Upper lobe of left lung (tissue), 6 donors: ENCODE data around the gene SMIM23. TPM values are rescaled to one million over a fixed set of nuclear protein-coding genes. Genes with fewer than 3 reads are reported as not detected.

Source experiments
- ATAC-seq, 2 donors: fragments of 200-7000 bp; cut with Tn5 transposase; one replicate each; pipeline ENCODE4 v1.9.1; 2022; ENCODE audit warnings: mild to moderate bottlenecking in 2 of 2, moderate library complexity in 2 of 2; ENCODE audit not compliant: low FRiP score in 2 of 2
- DNase-seq, 2 donors: peaks; one replicate each; pipeline ENCODE4 v3.0.0-alpha.2; 2019 to 2020
- H3K27ac ChIP-seq, 4 donors: fragments of 200-600 bp; sonication (generic); one replicate each; pipeline ENCODE4 v1.5.1; 2016 to 2019
- H3K27me3 ChIP-seq, 4 donors: fragments of 200-600 bp; sonication (generic); one replicate each; pipeline ENCODE4 v1.5.1; 2017 to 2019
- H3K36me3 ChIP-seq, 4 donors: fragments of 200-600 bp; sonication (generic); one replicate each; pipeline ENCODE4 v1.5.1; 2016 to 2019
- H3K4me1 ChIP-seq, 4 donors: fragments of 200-600 bp; sonication (generic); one replicate each; pipeline ENCODE4 v1.5.1; 2018 to 2019
- H3K4me3 ChIP-seq, 4 donors: fragments of 200-600 bp; sonication (generic); one replicate each; pipeline ENCODE4 v1.5.1; 2017 to 2019; ENCODE audit warnings: mild to moderate bottlenecking in 2 of 4, moderate library complexity in 1 of 4
- H3K9me3 ChIP-seq, 4 donors: fragments of 200-600 bp; sonication (generic); one replicate each; pipeline ENCODE4 v1.5.1; 2018 to 2019
- EP300 ChIP-seq, 4 donors: sonication (generic); formaldehyde crosslinking; IDR thresholded peaks; one replicate each; pipeline ENCODE4 v1.5.1; 2017; ENCODE audit warnings: antibody characterized with exemption in 4 of 4, control low read depth in 2 of 4
- POLR2A ChIP-seq, 4 donors: fragments of 450-650 bp; IDR thresholded peaks; one replicate each; pipeline ENCODE4 v1.5.1; 2016 to 2017; ENCODE audit warnings: antibody characterized with exemption in 4 of 4, mild to moderate bottlenecking in 2 of 4
- POLR2AphosphoS5 ChIP-seq, 2 donors: sonication (generic); formaldehyde crosslinking; IDR thresholded peaks; one replicate each; pipeline ENCODE4 v1.5.1; 2017; ENCODE audit warnings: antibody characterized with exemption in 2 of 2
- WGBS, 2 donors: methylation state at CpG; one replicate each; pipeline ENCODE4 v1.1.5; 2017 to 2018; 5-methylcytosine and 5-hydroxymethylcytosine counted together
- total RNA-seq, 6 donors: library from RNA; depleted of rRNA in 4 of 6; stranded (reverse); fragments of >200 nt in 4 of 6; gene quantifications; one replicate each; pipeline versions ENCODE4 v1.1.0 to v1.2.1, GENCODE V29; 2016 to 2021
- TF ChIP-seq, protein P1 (sequence below), 6 experiments: fragments of 450-650 bp in 4 of 6; fragments of 200-600 bp in 2 of 6; sonication (generic) in 2 of 6; IDR thresholded peaks; one replicate each; pipeline ENCODE4 v1.5.1; 2016 to 2019; ENCODE audit warnings: antibody characterized with exemption in 6 of 6
- donor health status: DM: no; HTN: no; CAD: no; lungs with moderate emphysema.
- donor health status: DM: no; HTN: yes; CAD: no; lungs with severe emphysema.

Gene SMIM23
- total RNA-seq, 6 donors from 2014 or later, result not detected

DNA sequence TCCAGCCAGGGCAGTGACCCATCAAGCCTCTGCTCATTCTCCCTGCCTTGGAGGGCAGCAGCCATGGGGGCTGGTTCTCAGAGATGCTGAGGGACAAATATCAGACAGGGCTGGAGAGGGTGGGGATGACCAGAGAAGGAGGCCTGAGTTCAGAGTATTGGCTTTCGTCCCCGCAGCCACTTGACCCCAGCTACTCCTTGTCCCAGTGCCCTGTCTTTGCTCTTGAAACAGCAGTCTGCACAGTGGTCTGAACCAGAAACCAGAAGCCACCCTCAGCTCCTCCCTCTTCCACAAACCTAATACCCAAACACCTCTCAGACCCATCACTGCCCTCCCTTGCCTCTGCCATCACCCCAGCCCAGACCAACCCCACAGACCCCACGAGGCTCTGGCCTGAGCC is 36.3 kb upstream of the SMIM23 start:
- H3K27ac ChIP-seq, result peak overlapping the region in 1 of 4 donors; percentile 17
- 73 to 85% methylated on average over 3 of the region's 3 CpGs for WGBS, 2 donors
- no peak for ATAC-seq

DNA sequence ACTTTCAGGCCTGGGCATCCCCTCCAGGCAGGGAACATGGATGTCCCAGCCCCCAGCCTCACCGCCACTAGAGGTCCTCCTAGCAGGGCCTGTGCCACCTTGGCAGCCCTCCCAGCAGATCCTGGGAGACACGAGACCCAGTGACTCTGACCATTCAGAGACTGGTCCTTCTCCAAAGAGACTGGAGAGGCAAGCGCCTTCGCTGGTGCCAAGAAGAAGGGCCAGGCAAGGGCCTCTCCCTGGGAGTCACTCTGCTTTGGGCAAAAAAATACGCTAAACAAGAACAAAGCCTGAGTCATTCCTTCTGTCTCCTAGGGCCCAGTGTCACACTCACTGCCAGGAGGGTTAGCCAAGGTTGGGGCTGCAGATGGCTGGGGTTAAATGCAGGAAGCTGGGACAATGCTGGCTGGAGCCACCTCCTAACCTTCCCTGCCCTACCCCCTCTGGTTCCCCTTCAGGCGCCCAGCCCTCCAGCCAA is 35.3 kb upstream of the SMIM23 start:
- ATAC-seq (peak; percentile 38 to 54), DNase-seq (peak in 1 of 2 donors; percentile 35)
- peak overlapping the region in 2 of 4 donors; percentile 26 to 53 for H3K27ac ChIP-seq
- peaks cover 0 to 13% (median 6%) of the 10 kb centered on the region in 4 donors for H3K4me1 ChIP-seq
- H3K36me3 ChIP-seq, result no peaks in the 10 kb centered on the region
- WGBS, 2 donors, result 58 to 70% methylated on average over 3 to 6 of the region's 6 CpGs
- H3K9me3 ChIP-seq, result no peaks in the 10 kb centered on the region
- no peak for TF ChIP-seq POLR2A (IDR thresholded peaks at IDR 0.05)
- TF ChIP-seq POLR2AphosphoS5 (IDR thresholded peaks at IDR 0.05), result no peak
- TF ChIP-seq, protein P1, sequence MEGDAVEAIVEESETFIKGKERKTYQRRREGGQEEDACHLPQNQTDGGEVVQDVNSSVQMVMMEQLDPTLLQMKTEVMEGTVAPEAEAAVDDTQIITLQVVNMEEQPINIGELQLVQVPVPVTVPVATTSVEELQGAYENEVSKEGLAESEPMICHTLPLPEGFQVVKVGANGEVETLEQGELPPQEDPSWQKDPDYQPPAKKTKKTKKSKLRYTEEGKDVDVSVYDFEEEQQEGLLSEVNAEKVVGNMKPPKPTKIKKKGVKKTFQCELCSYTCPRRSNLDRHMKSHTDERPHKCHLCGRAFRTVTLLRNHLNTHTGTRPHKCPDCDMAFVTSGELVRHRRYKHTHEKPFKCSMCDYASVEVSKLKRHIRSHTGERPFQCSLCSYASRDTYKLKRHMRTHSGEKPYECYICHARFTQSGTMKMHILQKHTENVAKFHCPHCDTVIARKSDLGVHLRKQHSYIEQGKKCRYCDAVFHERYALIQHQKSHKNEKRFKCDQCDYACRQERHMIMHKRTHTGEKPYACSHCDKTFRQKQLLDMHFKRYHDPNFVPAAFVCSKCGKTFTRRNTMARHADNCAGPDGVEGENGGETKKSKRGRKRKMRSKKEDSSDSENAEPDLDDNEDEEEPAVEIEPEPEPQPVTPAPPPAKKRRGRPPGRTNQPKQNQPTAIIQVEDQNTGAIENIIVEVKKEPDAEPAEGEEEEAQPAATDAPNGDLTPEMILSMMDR (IDR thresholded peaks at IDR 0.05), result no peak
- no peak for TF ChIP-seq EP300 (IDR thresholded peaks at IDR 0.05)
- no peak overlapping the region for H3K4me3 ChIP-seq
- H3K27me3 ChIP-seq, result no peaks in the 10 kb centered on the region

More for the DNA sequence above, 36.3 kb upstream of the SMIM23 start:
- Histone ChIP-seq H3K36me3 (no peaks in the 10 kb centered on the region), H3K27me3 (no peaks in the 10 kb centered on the region), H3K9me3 (no peaks in the 10 kb centered on the region), H3K4me1 (peaks cover 0 to 13% (median 3%) of the 10 kb centered on the region in 4 donors), H3K4me3 (no peak overlapping the region)
- DNase-seq, result peak in 1 of 2 donors; percentile 20
- TF ChIP-seq, protein P1 (IDR thresholded peaks at IDR 0.05), result no peak
- TF ChIP-seq POLR2AphosphoS5 (IDR thresholded peaks at IDR 0.05) (no peak), EP300 (IDR thresholded peaks at IDR 0.05) (no peak), POLR2A (IDR thresholded peaks at IDR 0.05) (no peak)

DNA sequence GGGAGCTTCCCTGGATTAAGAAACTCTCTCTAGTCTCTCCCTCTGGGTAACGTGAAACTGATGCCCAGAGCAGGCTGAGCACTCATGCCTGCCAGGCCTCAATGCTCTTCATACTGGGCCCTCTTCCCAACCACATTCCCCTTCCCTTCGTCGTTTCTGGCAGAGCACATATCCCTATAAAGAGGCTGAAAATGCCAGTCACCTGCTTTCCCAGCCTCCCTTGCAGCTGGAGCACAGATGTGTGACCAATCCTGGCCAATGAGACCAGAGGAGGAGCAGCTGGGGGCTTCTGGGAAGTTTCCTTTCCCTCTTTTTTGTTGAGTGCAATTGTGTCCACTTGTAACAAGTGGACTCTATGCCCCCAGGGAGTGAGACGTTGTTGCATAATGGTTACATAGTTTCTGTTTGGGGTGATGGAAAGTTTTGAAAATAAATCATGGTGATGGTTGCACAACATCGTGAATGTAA is 30.2 kb upstream of the SMIM23 start:
- Histone ChIP-seq H3K9me3 (no peaks in the 10 kb centered on the region), H3K4me1 (peaks cover 0 to 6% (median 4%) of the 10 kb centered on the region in 4 donors), H3K27ac (peak overlapping the region in 1 of 4 donors; percentile 30), H3K27me3 (no peaks in the 10 kb centered on the region), H3K36me3 (no peaks in the 10 kb centered on the region), H3K4me3 (no peak overlapping the region)
- WGBS, 2 donors, result 43 to 59% methylated on average over 5 of the region's 5 CpGs
- DNase-seq (peak in 1 of 2 donors; percentile 32), ATAC-seq (peak in 1 of 2 donors; percentile 47)
- TF ChIP-seq EP300 (IDR thresholded peaks at IDR 0.05), result peak in 1 of 4 donors; percentile 16
- no peak for TF ChIP-seq POLR2A (IDR thresholded peaks at IDR 0.05)

DNA sequence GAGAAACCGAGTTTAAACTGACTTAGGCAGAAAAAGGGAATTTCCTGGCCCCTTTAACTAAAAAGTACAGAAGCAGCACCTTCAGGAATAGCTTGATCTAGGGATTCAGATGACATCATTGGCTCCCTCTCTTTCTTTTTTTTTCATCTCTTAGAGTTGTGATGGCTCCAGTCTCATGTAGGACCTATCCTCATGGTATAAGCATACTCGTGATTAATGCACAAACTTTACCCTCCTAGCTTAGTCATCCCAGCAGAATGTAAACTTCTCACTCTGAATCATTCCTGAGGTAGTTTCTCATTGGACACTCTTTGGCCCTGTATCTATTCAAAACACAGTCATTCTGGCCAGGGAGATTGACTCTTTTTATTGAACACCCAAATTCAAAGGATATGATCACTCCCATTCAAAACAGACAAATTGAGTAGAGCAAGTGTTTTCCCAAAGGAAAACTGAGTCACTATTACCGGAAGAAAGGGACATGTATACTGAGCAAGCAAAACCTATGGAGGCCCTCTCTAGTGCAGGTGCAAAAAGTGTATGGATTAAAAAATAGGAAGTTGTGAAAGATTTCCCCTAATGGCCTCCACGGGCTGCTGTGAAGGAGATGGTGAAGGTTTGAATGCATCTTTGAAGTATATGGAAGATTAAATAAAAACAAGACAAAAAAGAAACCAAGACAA is 27.6 kb upstream of the SMIM23 start:
- H3K27ac ChIP-seq, result no peak overlapping the region
- H3K4me3 ChIP-seq, result no peak overlapping the region
- 68 to 78% methylated on average over 4 of the region's 4 CpGs for WGBS, 2 donors
- ATAC-seq (no peak), DNase-seq (no peak)
- no peaks in the 10 kb centered on the region for H3K27me3 ChIP-seq
- peaks cover 0 to 5% (median 1%) of the 10 kb centered on the region in 4 donors for H3K4me1 ChIP-seq
- TF ChIP-seq POLR2AphosphoS5 (IDR thresholded peaks at IDR 0.05) (no peak), POLR2A (IDR thresholded peaks at IDR 0.05) (no peak), EP300 (IDR thresholded peaks at IDR 0.05) (no peak)
- TF ChIP-seq, protein P1 (IDR thresholded peaks at IDR 0.05), result no peak
- H3K36me3 ChIP-seq, result no peaks in the 10 kb centered on the region
- H3K9me3 ChIP-seq, result no peaks in the 10 kb centered on the region

DNA sequence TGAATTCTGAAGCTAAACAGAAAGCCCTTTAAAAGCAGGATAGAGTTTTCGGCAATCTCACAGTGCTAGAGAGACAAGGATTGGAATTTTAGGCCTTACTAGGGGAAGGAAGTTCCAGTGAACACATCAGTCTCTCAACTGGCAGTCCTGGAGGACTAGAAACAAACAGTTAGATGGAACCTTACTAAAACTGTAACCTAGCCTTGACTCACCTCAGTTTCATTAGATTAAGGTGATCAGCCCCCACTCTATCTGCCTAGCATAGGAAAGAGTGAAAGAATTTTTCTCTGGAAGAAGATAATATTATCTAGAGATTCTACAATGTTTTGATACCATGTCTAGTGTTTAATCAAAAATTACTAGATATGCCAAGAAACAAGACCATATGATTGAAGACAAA is 25.8 kb upstream of the SMIM23 start:
- Histone ChIP-seq H3K9me3 (no peaks in the 10 kb centered on the region), H3K4me1 (peaks cover 0 to 5% (median 1%) of the 10 kb centered on the region in 4 donors), H3K27me3 (no peaks in the 10 kb centered on the region), H3K27ac (no peak overlapping the region), H3K36me3 (no peaks in the 10 kb centered on the region), H3K4me3 (no peak overlapping the region)
- 85 to 86% methylated on average over 1 of the region's 1 CpG for WGBS, 2 donors
- TF ChIP-seq POLR2A (IDR thresholded peaks at IDR 0.05), result no peak
- TF ChIP-seq POLR2AphosphoS5 (IDR thresholded peaks at IDR 0.05), result no peak
- no peak for TF ChIP-seq EP300 (IDR thresholded peaks at IDR 0.05)
- TF ChIP-seq, protein P1 (IDR thresholded peaks at IDR 0.05), result no peak
- ATAC-seq (no peak), DNase-seq (no peak)
